Peyer's patch (tissue), 4 donors: Measurements from ENCODE around the gene RPRD2. TPM values are rescaled to one million over a fixed set of nuclear protein-coding genes. Genes with fewer than 3 reads are reported as not detected.

ENCODE experiments used
- DNase-seq, 3 donors: peaks; one replicate each; pipeline ENCODE4 v3.0.0-alpha.2; 2017 to 2019
- H3K27ac ChIP-seq, 4 donors: fragments of 200-600 bp; sonication (generic); one replicate each; pipeline ENCODE4 v1.5.1; 2016 to 2019
- H3K27me3 ChIP-seq, 2 donors: fragments of 200-600 bp; sonication (generic); one replicate each; pipeline ENCODE4 v1.5.1; 2019
- H3K36me3 ChIP-seq, 3 donors: fragments of 200-600 bp; sonication (generic); one replicate each; pipeline ENCODE4 v1.5.1; 2016 to 2019
- H3K4me1 ChIP-seq, 4 donors: fragments of 200-600 bp; sonication (generic); one replicate each; pipeline ENCODE4 v1.5.1; 2016 to 2019
- H3K4me3 ChIP-seq, 4 donors: fragments of 200-600 bp; sonication (generic); 1 replicate in 3 of 4; 2 replicates in 1 of 4; pipeline ENCODE4 v1.5.1; 2016 to 2019; ENCODE audit warnings: mild to moderate bottlenecking in 1 of 4
- H3K9me3 ChIP-seq, 4 donors: fragments of 200-600 bp; sonication (generic); one replicate each; pipeline ENCODE4 v1.5.1; 2016 to 2019; ENCODE audit warnings: mild to moderate bottlenecking in 1 of 4
- CTCF ChIP-seq, 6 experiments: fragments of 450-650 bp in 4 of 6; fragments of 200-600 bp in 2 of 6; sonication (generic) in 1 of 6; IDR thresholded peaks; one replicate each; pipeline ENCODE4 v1.5.1; 2017 to 2019; ENCODE audit warnings: antibody characterized with exemption in 6 of 6, mild to moderate bottlenecking in 3 of 6, moderate library complexity in 1 of 6
- POLR2A ChIP-seq, 2 donors: fragments of 450-650 bp; IDR thresholded peaks; one replicate each; pipeline ENCODE4 v1.5.1; 2017; ENCODE audit warnings: antibody characterized with exemption in 2 of 2, mild to moderate bottlenecking in 2 of 2, moderate library complexity in 2 of 2
- total RNA-seq, 4 donors: library from RNA; depleted of rRNA; stranded (reverse); fragments of >200 nt; gene quantifications; one replicate each; pipeline ENCODE4 v1.1.0, GENCODE V29; 2016

RPRD2 gene
- total RNA-seq, 4 donors from 2014 or later: 21.5 to 44.6 (median 28.2) TPM

DNA sequence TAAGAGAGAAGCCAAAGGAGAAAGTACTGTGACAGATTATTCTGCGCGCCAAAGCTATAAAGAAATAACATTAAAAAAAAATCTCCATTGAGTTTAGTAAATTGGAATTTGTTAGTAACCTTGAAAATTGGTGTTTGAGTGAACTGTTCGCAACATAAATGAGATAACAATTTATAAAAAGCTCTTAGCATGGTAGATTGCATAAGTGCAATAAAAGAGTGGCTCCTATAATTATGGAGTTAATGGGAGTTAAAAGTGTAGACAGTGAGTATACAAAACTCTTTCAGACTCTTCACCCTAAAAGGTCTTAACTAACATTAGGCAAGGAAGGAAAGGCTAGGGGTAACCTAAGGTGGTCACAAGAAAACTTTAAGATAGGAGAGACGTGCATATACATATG lies 50.6 kb downstream of the RPRD2 start:
- no peak overlapping the region for H3K4me3 ChIP-seq
- no peak for TF ChIP-seq POLR2A (IDR thresholded peaks at IDR 0.05)
- TF ChIP-seq CTCF (IDR thresholded peaks at IDR 0.05): no peak

GRCh38 chr1:150415800-150416199 lies 51.9 kb downstream of the RPRD2 start:
- no peaks in the 10 kb centered on the region for H3K9me3 ChIP-seq

More for the DNA sequence above, 50.6 kb downstream of the RPRD2 start:
- Histone ChIP-seq H3K4me1 (peaks cover 0 to 11% (median 0%) of the 10 kb centered on the region in 4 donors), H3K36me3 (peaks cover 0 to 17% (median 0%) of the 10 kb centered on the region in 3 donors), H3K9me3 (no peaks in the 10 kb centered on the region), H3K27me3 (no peaks in the 10 kb centered on the region), H3K27ac (no peak overlapping the region)
- no peak for DNase-seq

DNA sequence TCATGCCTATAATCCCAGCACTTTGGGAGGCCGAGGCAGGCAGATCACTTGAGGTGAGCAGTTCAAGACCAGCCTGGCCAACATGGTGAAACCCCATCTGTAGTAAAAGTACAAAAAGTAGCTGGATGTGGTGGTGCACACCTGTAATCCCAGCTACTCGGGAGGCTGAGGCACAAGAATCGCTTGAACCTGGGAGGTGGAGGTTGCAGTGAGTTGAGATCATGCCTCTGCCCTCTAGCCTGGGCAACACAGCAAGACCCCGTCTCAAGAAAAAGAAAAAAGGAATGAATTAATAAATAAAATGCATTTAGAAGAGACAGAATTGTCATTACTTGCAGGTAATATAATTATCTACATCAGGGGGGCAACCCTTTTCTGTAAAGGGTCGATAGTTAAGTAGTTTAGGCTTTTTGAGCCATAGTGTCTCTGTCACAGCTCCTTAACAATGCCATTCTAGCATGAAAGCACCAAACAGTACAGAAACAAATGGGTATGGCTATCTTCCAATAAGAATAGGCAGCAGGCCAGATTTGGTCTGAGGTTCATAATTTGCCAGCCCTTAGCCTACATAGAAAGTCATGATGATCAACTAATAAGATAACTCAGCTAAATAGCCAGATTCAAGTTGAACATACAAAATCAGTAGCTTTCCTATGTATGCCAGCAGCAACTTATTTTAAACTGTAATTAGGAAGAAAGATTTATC lies 56.8 kb downstream of the RPRD2 start:
- no peak overlapping the region for H3K4me3 ChIP-seq
- no peak for DNase-seq

More at GRCh38 chr1:150415800-150416199, 51.9 kb downstream of the RPRD2 start:
- H3K4me3 ChIP-seq: no peak overlapping the region
- TF ChIP-seq CTCF (IDR thresholded peaks at IDR 0.05) (no peak), POLR2A (IDR thresholded peaks at IDR 0.05) (no peak)
- no peak for DNase-seq
- H3K4me1 ChIP-seq: peaks cover 0 to under 1% (median 0%) of the 10 kb centered on the region in 4 donors
- peaks cover 0 to 17% (median 0%) of the 10 kb centered on the region in 3 donors for H3K36me3 ChIP-seq
- no peak overlapping the region for H3K27ac ChIP-seq
- no peaks in the 10 kb centered on the region for H3K27me3 ChIP-seq

GRCh38 chr1:150422541-150422940 lies 58.6 kb downstream of the RPRD2 start:
- no peak overlapping the region for H3K4me3 ChIP-seq
- H3K36me3 ChIP-seq: peaks cover 0 to 17% (median 0%) of the 10 kb centered on the region in 3 donors
- no peaks in the 10 kb centered on the region for H3K9me3 ChIP-seq
- H3K27me3 ChIP-seq: no peaks in the 10 kb centered on the region
- DNase-seq: no peak
- TF ChIP-seq CTCF (IDR thresholded peaks at IDR 0.05) (no peak), POLR2A (IDR thresholded peaks at IDR 0.05) (no peak)
- H3K27ac ChIP-seq: no peak overlapping the region
- H3K4me1 ChIP-seq: no peaks in the 10 kb centered on the region

More for the DNA sequence above, 56.8 kb downstream of the RPRD2 start:
- Histone ChIP-seq H3K4me1 (no peaks in the 10 kb centered on the region), H3K9me3 (no peaks in the 10 kb centered on the region), H3K27ac (no peak overlapping the region), H3K27me3 (no peaks in the 10 kb centered on the region), H3K36me3 (peaks cover 0 to 17% (median 0%) of the 10 kb centered on the region in 3 donors)
- TF ChIP-seq CTCF (IDR thresholded peaks at IDR 0.05) (no peak), POLR2A (IDR thresholded peaks at IDR 0.05) (no peak)

- H3K36me3 ChIP-seq: no peaks in the 10 kb centered on the region
- H3K27me3 ChIP-seq: no peaks in the 10 kb centered on the region
- DNase-seq: no peak
- no peaks in the 10 kb centered on the region for H3K4me1 ChIP-seq
- no peak overlapping the region for H3K27ac ChIP-seq
- TF ChIP-seq POLR2A (IDR thresholded peaks at IDR 0.05) (no peak), CTCF (IDR thresholded peaks at IDR 0.05) (peak in 3 of 6 experiments; percentile 44 to 47 (median 44))
- H3K4me3 ChIP-seq: no peak overlapping the region
- no peaks in the 10 kb centered on the region for H3K9me3 ChIP-seq
Measured at GRCh38 chr1:150429805-150430204, 65.9 kb downstream of the RPRD2 start.
